Suppressor macrophage (primary cell): ENCODE results near the gene RUFY1.
A peak's percentile ranks its signal among the peaks of the same experiment; 100 is the strongest.

Source experiments
- DNase-seq, 4 experiments: peaks; one replicate each; pipeline ENCODE4 v3.0.0-alpha.2; 2020 to 2022

RUFY1 gene

GRCh38 chr5:179606071-179606909 lies 55.9 kb downstream of the RUFY1 start:
- DNase-seq, result no peak

GRCh38 chr5:179606910-179607159 lies 56.5 kb downstream of the RUFY1 start:
- no peak for DNase-seq

- peak; percentile 37 to 55 (median 46) for DNase-seq
Measured at GRCh38 chr5:179607160-179607931, 57.0 kb downstream of the RUFY1 start.

- peak; percentile 25 to 53 (median 29) for DNase-seq
Measured at GRCh38 chr5:179608131-179608581, 57.8 kb downstream of the RUFY1 start.

- no peak for DNase-seq
Measured at GRCh38 chr5:179609834-179610108, 59.4 kb downstream of the RUFY1 start.

- no peak for DNase-seq
Measured at GRCh38 chr5:179610109-179610902, 60.0 kb downstream of the RUFY1 start.

- no peak for DNase-seq
Measured at GRCh38 chr5:179610903-179611265, 60.5 kb downstream of the RUFY1 start.

GRCh38 chr5:179612577-179613459 lies 62.5 kb downstream of the RUFY1 start:
- no peak for DNase-seq

- no peak for DNase-seq
Measured at GRCh38 chr5:179613460-179614071, 63.2 kb downstream of the RUFY1 start.

- no peak for DNase-seq
Measured at GRCh38 chr5:179614745-179615144, 64.4 kb downstream of the RUFY1 start.

- no peak for DNase-seq
Measured at GRCh38 chr5:179615203-179615602, 64.8 kb downstream of the RUFY1 start.

GRCh38 chr5:179616002-179616594 lies 65.7 kb downstream of the RUFY1 start:
- DNase-seq, result no peak

- DNase-seq, result no peak
Measured at GRCh38 chr5:179617930-179618329, 67.6 kb downstream of the RUFY1 start.

GRCh38 chr5:179618923-179619554 lies 68.7 kb downstream of the RUFY1 start:
- no peak for DNase-seq

GRCh38 chr5:179619776-179620175 lies 69.4 kb downstream of the RUFY1 start:
- DNase-seq, result no peak

GRCh38 chr5:179620293-179620692 lies 69.9 kb downstream of the RUFY1 start:
- DNase-seq, result no peak

GRCh38 chr5:179620703-179621350 lies 70.5 kb downstream of the RUFY1 start:
- DNase-seq, result no peak

- no peak for DNase-seq
Measured at GRCh38 chr5:179621551-179622214, 71.3 kb downstream of the RUFY1 start.

- DNase-seq, result peak; percentile 99 to 100 (median 99)
Measured at GRCh38 chr5:179623003-179623905, 72.9 kb downstream of the RUFY1 start, which contains the start of gene HNRNPH1. HNRNPH1 (minus strand) TSS chr5:179623671; CDS start chr5:179623133, 538 bp downstream.
